ENCODE data around the gene FAM204A.

Gene FAM204A

GRCh38 chr10:118301211-118301610, 40.9 kb downstream of the FAM204A start:
- H3K4me2 ChIP-seq (ENCODE audit: low read depth, low read length, poor library complexity, severe bottlenecking), result no peak overlapping the region
- no peaks in the 10 kb centered on the region for H3K27me3 ChIP-seq (ENCODE audit: insufficient read depth, low read length, poor library complexity, severe bottlenecking)
- H3K9me2 ChIP-seq (replicated peaks; ENCODE audit: low read depth, low read length), result no peaks in the 10 kb centered on the region
- H3K36me3 ChIP-seq (ENCODE audit: insufficient read depth, low read length), result peaks cover 5% of the 10 kb centered on the region; the same call in 1 of the 2 replicates
- no peaks in the 10 kb centered on the region for H3K79me2 ChIP-seq (ENCODE audit: insufficient read depth, low read length)
- no peak overlapping the region for H3K9ac ChIP-seq (ENCODE audit: low read depth, low read length, poor library complexity, severe bottlenecking)
- H3F3A ChIP-seq (ENCODE audit: low read depth), result no peaks in the 10 kb centered on the region
- no peak overlapping the region for H3K4me3 ChIP-seq (ENCODE audit: low read length, poor library complexity, severe bottlenecking)
- no peaks in the 10 kb centered on the region for H3K4me1 ChIP-seq (ENCODE audit: insufficient read depth, low read length, poor library complexity, severe bottlenecking)
- no peaks in the 10 kb centered on the region for H3K9me3 ChIP-seq (ENCODE audit: insufficient read depth, low read depth, low read length)
- TF ChIP-seq EZH2phosphoT487 (IDR thresholded peaks at IDR 0.05; ENCODE audit: borderline replicate concordance), result no peak
- TF ChIP-seq, protein P1, sequence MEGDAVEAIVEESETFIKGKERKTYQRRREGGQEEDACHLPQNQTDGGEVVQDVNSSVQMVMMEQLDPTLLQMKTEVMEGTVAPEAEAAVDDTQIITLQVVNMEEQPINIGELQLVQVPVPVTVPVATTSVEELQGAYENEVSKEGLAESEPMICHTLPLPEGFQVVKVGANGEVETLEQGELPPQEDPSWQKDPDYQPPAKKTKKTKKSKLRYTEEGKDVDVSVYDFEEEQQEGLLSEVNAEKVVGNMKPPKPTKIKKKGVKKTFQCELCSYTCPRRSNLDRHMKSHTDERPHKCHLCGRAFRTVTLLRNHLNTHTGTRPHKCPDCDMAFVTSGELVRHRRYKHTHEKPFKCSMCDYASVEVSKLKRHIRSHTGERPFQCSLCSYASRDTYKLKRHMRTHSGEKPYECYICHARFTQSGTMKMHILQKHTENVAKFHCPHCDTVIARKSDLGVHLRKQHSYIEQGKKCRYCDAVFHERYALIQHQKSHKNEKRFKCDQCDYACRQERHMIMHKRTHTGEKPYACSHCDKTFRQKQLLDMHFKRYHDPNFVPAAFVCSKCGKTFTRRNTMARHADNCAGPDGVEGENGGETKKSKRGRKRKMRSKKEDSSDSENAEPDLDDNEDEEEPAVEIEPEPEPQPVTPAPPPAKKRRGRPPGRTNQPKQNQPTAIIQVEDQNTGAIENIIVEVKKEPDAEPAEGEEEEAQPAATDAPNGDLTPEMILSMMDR (conservative IDR thresholded peaks at IDR 0.05; ENCODE audit: low read length), result no peak
- H2AFZ ChIP-seq (ENCODE audit: low read length), result no peak overlapping the region
- no peaks in the 10 kb centered on the region for H4K20me1 ChIP-seq (ENCODE audit: insufficient read depth, low read length, poor library complexity, severe bottlenecking)

DNA sequence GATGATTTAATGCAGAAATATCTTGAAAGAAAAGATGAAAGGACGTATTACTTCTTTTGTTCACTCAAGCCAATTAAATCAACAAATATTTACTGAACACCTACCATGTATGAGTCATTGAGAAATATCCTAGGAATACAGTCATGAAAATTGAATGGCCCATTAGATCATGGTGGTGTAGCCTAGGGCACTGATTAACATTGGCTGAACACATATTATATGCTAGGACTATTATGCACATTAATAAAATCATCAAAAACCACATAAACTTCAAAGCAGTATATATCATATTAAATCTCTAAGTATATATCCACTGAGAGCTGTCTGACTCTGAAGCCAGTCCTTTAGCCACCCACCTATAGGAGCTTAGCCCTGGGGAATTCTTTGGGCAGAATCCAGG, 41.8 kb downstream of the FAM204A start:
- no peak overlapping the region for H3K9ac ChIP-seq (ENCODE audit: low read depth, low read length, poor library complexity, severe bottlenecking)
- no peaks in the 10 kb centered on the region for H4K20me1 ChIP-seq (ENCODE audit: insufficient read depth, low read length, poor library complexity, severe bottlenecking)
- H3K4me1 ChIP-seq (ENCODE audit: insufficient read depth, low read length, poor library complexity, severe bottlenecking), result no peaks in the 10 kb centered on the region
- H3K9me3 ChIP-seq (ENCODE audit: insufficient read depth, low read depth, low read length), result no peaks in the 10 kb centered on the region
- no peak overlapping the region for H2AFZ ChIP-seq (ENCODE audit: low read length)
- H3K36me3 ChIP-seq (ENCODE audit: insufficient read depth, low read length), result no peaks in the 10 kb centered on the region
- H3K79me2 ChIP-seq (ENCODE audit: insufficient read depth, low read length), result no peaks in the 10 kb centered on the region
- no peak for TF ChIP-seq EZH2phosphoT487 (IDR thresholded peaks at IDR 0.05; ENCODE audit: borderline replicate concordance)
- TF ChIP-seq, protein P1 (conservative IDR thresholded peaks at IDR 0.05; ENCODE audit: low read length), result no peak
- no peaks in the 10 kb centered on the region for H3K9me2 ChIP-seq (replicated peaks; ENCODE audit: low read depth, low read length)
- no peaks in the 10 kb centered on the region for H3F3A ChIP-seq (ENCODE audit: low read depth)
- H3K4me2 ChIP-seq (ENCODE audit: low read depth, low read length, poor library complexity, severe bottlenecking), result no peak overlapping the region
- H3K4me3 ChIP-seq (ENCODE audit: low read length, poor library complexity, severe bottlenecking), result no peak overlapping the region
- H3K27me3 ChIP-seq (ENCODE audit: insufficient read depth, low read length, poor library complexity, severe bottlenecking), result no peaks in the 10 kb centered on the region

DNA sequence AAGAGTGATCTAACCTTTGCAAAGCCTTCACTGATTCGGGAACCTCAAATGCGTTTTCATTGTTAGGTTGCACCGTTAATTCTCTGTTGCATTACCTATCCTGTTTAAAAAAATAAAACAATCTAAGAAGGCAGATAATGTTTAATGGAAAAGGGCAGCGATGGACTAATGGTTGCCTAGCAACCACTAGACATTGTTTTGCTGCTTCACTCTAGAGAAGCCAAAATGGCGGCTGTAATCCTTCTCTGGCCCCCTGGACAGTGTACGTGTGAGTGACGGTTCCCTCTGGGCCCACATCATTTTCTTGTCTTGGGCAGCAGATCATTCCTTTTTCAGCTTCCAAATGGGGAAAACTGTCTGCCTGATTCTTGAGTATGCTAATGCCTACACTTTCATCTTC, 43.3 kb downstream of the FAM204A start:
- no peak overlapping the region for H3K4me3 ChIP-seq (ENCODE audit: low read length, poor library complexity, severe bottlenecking)
- H3K79me2 ChIP-seq (ENCODE audit: insufficient read depth, low read length), result no peaks in the 10 kb centered on the region
- no peak overlapping the region for H3K4me2 ChIP-seq (ENCODE audit: low read depth, low read length, poor library complexity, severe bottlenecking)
- no peak overlapping the region for H2AFZ ChIP-seq (ENCODE audit: low read length)
- TF ChIP-seq, protein P1 (conservative IDR thresholded peaks at IDR 0.05; ENCODE audit: low read length), result no peak
- TF ChIP-seq EZH2phosphoT487 (IDR thresholded peaks at IDR 0.05; ENCODE audit: borderline replicate concordance), result no peak
- no peaks in the 10 kb centered on the region for H3K27me3 ChIP-seq (ENCODE audit: insufficient read depth, low read length, poor library complexity, severe bottlenecking)
- no peaks in the 10 kb centered on the region for H3K9me3 ChIP-seq (ENCODE audit: insufficient read depth, low read depth, low read length)
- no peak overlapping the region for H3K9ac ChIP-seq (ENCODE audit: low read depth, low read length, poor library complexity, severe bottlenecking)
- no peaks in the 10 kb centered on the region for H3K9me2 ChIP-seq (replicated peaks; ENCODE audit: low read depth, low read length)
- no peaks in the 10 kb centered on the region for H4K20me1 ChIP-seq (ENCODE audit: insufficient read depth, low read length, poor library complexity, severe bottlenecking)
- H3K36me3 ChIP-seq (ENCODE audit: insufficient read depth, low read length), result no peaks in the 10 kb centered on the region
- H3F3A ChIP-seq (ENCODE audit: low read depth), result no peaks in the 10 kb centered on the region
- no peaks in the 10 kb centered on the region for H3K4me1 ChIP-seq (ENCODE audit: insufficient read depth, low read length, poor library complexity, severe bottlenecking)

Data from Loucy (cell line).